Activated CD4-positive, alpha-beta T cell treated with anti-CD3 and anti-CD28 coated beads, Interleukin-2, amount 50 U/mL, for 1 hour (primary cell): ENCODE data around the gene OR10H2.
A peak's percentile ranks its signal among the peaks of the same experiment; 100 is the strongest.
"Not testable (repeated sequence)": the region's sequence is repeated elsewhere in the genome, so short reads cannot be mapped to it uniquely, and the experiment has no call there.

Experiments used
- DNase-seq: peaks from one replicate; pipeline ENCODE4 v3.0.0-alpha.2; 2020

OR10H2 gene, protein sequence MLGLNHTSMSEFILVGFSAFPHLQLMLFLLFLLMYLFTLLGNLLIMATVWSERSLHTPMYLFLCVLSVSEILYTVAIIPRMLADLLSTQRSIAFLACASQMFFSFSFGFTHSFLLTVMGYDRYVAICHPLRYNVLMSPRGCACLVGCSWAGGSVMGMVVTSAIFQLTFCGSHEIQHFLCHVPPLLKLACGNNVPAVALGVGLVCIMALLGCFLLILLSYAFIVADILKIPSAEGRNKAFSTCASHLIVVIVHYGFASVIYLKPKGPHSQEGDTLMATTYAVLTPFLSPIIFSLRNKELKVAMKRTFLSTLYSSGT

DNA sequence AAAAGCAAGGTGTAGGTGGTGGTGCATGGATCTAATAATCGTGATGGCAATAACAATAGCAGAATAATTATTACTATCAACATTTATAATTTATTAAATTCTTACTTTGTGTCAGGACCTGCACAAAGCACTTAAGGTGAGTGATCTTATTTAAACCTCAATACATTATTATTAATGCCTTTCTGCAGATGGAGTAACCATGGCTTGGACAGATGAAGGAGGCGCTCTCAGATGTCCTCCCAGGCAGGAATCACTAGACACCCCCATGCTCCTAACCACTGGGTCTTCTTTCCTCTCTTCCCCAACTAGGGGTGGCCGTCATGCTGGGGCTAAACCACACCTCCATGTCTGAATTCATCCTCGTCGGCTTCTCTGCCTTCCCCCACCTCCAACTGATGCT is at the start of gene OR10H2:
Gene OR10H2 (plus strand): TSS at position 301 of the 400 bp plus-strand sequence. CDS start 20 bp downstream, at position 321.
- no peak for DNase-seq

GRCh38 chr19:15679089-15679488 is 48.7 kb upstream of the OR10H2 start:
- no peak for DNase-seq

DNA sequence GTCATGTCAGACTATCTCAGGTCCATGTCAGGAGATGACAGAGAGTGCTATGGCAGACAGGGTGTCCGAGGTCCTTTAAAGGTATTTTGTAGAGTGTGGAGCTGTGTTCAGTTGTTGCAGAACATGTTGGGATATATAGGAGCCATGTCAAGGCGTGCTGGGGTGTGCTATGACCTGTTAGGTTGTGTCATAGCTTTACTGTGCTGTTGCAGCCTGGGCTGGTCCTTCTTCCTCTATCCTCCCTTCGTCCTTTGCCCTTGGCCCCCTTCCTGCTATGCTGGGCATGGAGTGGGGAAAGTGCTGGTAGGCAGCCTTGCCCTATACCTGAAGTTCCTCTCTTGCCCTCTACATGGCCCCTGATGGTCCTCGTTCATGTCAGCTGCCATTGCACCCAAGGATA is 48.0 kb upstream of the OR10H2 start:
- DNase-seq: not testable (repeated sequence)

DNA sequence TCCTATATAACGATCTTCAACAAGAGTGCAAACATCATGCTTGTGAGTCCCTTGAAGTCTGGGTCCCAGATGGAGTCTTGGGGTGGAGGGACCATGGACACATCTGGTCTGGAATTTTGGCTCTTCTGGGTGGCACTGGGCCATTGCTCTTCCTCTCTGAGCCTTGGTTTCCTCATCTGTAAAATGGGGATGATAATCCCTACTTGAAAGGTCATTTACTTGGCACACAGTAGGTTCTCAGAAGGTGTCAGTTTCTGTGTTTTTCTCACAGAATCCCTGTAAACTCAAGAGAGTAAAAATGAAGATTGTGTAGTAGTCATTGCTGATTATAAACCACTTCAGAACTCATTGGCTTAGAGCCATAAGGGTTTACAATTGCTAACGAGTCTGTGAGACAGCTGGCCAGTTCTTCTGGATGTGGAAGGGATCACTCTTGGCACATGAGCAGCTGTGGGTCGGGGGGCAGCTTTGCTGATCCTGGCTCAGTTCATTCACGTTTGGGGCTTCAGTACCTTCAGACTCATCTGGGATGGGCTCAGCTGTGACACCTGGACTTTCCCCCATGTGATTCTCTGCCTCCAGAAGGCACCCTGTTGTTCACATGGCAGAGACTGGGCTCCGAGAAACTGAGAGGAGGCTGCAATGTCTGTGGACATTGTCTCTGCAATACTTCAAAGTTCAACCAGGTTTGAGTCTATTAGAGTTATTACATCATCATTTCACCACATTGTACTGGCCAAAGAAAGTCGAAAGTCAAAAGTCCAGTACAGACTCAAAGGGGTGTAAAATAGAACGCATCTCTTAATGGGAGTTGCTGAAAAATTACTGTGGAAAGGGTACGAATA is 47.1 kb upstream of the OR10H2 start:
- DNase-seq: no peak

- no peak for DNase-seq
Observed at GRCh38 chr19:15683411-15683810, 44.4 kb upstream of the OR10H2 start.

DNA sequence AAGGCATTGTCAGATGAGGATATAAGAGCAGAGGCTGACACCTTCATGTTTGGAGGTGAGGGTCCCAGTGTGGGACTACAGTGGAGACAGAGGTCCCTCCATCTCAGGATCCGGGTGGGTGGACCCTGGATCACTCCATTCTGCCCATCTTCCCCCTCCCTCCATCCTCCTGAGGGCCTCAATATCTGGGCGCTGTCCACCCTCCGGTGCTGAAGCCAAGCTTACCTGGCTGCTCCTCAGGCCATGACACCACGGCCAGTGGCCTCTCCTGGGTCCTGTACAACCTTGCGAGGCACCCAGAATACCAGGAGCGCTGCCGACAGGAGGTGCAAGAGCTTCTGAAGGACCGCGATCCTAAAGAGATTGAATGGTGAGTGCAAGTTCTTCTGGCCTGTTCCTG is 43.0 kb upstream of the OR10H2 start:
- DNase-seq: no peak

- DNase-seq: no peak
Observed at GRCh38 chr19:15696654-15697194, 31.1 kb upstream of the OR10H2 start.

GRCh38 chr19:15701757-15702533 is 25.9 kb upstream of the OR10H2 start:
- DNase-seq: no peak

GRCh38 chr19:15702534-15702930 is 25.3 kb upstream of the OR10H2 start:
- peak; percentile 18 for DNase-seq

DNA sequence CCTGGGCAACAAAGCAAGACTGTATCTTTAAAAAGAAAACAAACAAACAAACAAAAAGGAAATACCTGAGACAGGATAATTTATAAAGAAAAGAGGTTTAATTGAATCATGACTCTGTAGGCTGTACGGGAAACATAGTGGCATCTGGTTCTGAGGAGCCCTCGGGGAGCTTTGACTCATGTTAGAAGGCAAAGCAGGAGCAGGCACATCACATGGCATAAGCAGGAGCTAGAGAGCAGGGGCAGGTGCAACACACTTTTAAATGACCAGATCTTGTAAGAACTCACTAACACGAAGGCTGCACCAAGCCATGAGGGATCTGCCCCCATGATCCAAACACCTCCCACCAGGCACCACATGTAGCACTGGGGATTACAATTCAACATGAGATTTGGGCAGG is 13.2 kb upstream of the OR10H2 start:
- DNase-seq: no peak

DNA sequence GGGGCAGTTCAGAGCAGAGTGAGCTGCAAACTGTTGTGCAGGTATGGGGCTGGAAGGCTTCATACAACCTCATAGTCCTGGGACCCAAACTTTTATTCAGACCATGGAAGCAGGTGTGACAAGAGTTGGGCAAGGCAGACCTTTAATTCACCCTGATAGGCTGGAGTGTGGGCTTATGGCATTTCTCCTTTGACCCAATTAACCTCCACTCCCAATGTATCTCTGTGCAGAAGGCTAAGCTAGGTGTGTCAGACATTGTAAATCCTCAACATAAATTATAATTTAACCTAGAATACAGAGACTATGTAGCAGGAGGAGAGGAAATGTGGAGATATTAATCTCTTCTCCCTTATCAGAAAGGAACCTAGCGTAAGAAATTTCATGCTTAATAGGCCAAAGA is 12.2 kb upstream of the OR10H2 start:
- DNase-seq: no peak

DNA sequence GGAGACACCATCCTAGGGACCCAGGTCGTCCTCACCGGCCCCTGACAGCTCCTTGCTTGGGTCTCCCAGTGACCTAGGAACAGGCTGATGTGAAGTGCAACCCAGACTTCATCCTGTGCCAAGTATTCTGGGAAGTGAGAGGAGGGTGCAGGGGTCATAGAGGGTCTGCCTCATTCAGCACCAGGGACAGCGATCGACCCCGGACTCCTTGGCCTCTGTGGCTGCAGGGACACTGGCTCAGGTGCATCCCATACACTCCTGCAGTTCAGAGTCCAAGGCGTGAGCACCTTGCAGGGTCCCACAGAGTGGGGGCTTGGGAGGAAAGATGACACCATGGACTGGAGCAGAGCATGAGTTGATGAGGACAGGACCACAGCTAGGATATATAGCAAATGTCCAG is 10.0 kb upstream of the OR10H2 start:
- no peak for DNase-seq

DNA sequence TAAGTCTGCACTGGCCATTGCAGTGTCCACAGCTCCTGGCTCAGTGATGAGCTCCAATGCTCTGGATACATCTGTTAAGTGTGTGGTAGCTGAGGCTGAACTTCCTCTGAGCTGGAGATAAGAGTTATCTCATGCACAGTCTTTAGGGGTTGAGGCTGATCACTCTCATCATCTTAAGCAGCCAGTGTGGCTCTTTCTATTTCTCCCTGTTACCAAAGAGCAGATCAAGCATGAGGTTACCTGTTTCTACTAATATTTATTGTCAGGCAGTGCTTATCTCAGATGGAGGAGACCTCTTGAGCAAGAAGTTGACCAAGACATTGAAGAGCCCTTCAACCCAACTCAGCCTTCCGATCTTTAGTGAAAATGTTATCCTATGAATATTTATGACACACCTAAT is 6.6 kb upstream of the OR10H2 start:
- DNase-seq: no peak

DNA sequence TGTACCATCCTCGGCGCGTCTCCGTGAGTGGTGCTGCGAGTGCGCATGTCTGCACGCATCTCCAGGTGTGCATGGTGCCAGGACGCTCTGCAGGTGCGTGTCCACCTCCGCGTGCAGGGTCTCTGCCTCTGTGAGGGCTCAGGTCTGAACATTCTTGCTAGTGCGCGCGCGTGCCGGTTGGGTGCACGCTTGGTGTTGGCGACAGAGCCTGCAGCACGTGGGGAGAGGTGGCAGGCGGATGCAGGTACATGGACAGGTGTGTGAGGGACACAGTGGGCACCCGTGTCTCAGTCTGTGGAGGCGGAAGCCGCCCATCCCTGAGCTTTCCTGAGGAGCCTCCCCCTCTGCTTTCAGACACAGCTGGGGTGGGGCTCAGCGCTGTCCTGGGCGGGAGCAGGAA is 4.9 kb upstream of the OR10H2 start:
- DNase-seq: no peak

DNA sequence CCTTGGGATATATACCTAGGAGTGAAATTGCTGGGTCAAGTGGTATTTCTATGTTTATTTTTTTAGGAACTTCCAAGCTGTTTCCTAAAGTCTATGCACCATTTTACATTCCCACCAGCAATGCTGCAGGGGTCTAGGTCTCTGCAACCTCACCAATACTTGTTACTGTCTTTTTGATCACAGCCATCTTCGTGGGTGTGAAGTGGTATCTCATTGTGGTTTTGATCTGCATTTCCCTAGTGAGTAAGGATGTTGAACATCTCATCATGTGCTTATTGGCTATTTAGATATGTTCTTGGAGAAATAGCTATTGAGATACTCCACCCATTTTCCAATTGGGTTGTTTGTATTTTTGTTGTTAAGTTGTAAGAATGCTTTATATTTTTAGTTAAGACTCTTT is 2.7 kb downstream of the OR10H2 start:
- no peak for DNase-seq

GRCh38 chr19:15732388-15732787 is 4.6 kb downstream of the OR10H2 start:
- no peak for DNase-seq

DNA sequence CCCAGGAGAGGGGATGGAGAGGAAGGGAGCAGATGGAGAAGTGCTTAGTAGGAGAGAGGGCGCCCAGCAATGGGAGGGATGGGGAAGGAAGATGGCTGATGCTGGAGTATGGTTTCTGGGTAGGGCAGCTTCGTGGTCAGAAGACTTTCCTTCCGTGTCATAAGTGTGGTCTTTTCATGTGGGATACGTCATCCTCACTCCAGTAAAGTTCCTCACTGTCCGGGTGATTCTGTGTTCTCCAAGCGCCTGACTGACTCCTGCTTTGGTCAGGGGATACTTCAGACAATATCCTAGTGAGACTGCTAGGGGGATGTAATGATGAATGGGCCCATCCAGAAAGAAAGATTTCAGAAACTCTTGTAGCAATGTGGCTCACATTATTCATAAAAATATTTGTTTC is 6.1 kb downstream of the OR10H2 start:
- DNase-seq: no peak

GRCh38 chr19:15737722-15738121 is 9.9 kb downstream of the OR10H2 start, which contains the start of gene OR10H3:
Gene OR10H3, plus strand, starts transcription at chr19:15737985. Its CDS starts 3,408 bp downstream, at chr19:15741393.
- DNase-seq: no peak

GRCh38 chr19:15740785-15741184 is 13.0 kb downstream of the OR10H2 start:
- no peak for DNase-seq

GRCh38 chr19:15748239-15748638 is 20.4 kb downstream of the OR10H2 start:
- DNase-seq: no peak

GRCh38 chr19:15758379-15758778 is 30.6 kb downstream of the OR10H2 start:
- no peak for DNase-seq

DNA sequence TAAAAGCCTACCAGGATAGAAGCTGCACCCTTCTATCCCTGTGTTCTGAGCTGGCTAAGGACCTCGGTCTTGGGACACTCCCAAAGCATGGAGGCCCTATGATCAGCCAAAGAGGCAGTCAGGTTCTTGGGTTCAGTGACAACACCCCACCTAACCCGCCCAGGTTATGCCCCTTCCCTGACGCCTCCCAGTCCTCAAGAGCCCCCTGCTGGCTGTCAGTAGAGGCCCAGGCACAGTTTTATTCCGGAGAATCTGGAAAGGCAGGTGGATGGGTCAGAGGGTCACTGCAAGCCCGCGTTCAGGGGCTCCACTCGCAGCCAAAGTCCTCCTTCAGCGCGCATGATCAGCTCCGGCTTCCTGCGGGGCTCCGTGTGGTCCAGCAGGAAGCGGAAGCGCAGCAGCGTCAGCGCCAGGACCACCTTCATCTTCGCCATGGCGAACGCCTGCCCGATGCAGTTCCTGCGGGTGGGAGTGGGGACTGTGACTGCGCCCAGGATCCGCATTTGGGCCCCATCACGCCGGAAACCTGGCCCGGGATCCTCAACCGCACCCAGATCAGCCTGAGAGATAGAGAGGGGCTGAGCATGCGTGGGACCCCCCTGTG is 32.2 kb downstream of the OR10H2 start:
- no peak for DNase-seq

DNA sequence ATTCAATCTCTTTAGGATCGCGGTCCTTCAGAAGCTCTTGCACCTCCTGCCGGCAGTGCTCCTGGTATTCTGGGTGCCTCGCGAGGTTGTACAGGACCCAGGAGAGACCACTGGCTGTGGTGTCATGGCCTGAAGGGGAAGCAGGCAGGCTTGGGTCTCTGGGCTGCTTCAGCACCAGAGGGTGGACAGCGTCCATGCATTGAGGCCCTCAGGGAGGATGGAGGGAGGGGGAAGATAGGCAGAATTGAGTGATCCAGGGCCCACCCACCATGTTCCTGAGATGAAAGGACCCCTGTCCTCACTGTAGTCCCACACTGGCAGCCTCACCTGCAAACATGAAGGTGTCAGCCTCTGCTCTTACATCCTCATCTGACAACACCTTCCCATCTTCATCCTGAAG is 41.8 kb downstream of the OR10H2 start:
- DNase-seq: no peak
